ENCODE measurements around the gene PLCB4.

The PLCB4 gene

GRCh38 chr20:9218531-9218961 lies 149.7 kb downstream of the PLCB4 start:
- Histone ChIP-seq H3K27ac (replicated peaks) (no peak overlapping the region), H3K27me3 (ENCODE audit: insufficient read depth, poor library complexity, severe bottlenecking) (no peaks in the 10 kb centered on the region), H3K4me3 (replicated peaks; ENCODE audit: insufficient read depth, low read length) (no peak overlapping the region)
- TF ChIP-seq GABPA (IDR thresholded peaks at IDR 0.05; ENCODE audit: low read depth) = no peak
- TF ChIP-seq CTCF (IDR thresholded peaks at IDR 0.05; ENCODE audit: insufficient read depth, low read length) = no peak
- TF ChIP-seq POLR2AphosphoS5 (IDR thresholded peaks at IDR 0.05; ENCODE audit: low read depth) = no peak
- no peak for TF ChIP-seq REST (IDR thresholded peaks at IDR 0.05; ENCODE audit: insufficient replicate concordance, low read depth)
- TF ChIP-seq SPI1 (IDR thresholded peaks at IDR 0.05; ENCODE audit: borderline replicate concordance, low read depth) = no peak
- DNase-seq (ENCODE audit: low read depth in 1 of 2, low spot score in 1 of 2) = no peak

- DNase-seq (ENCODE audit: low read depth in 1 of 2, low spot score in 1 of 2) = no peak
- no peak overlapping the region for H3K27ac ChIP-seq (replicated peaks)
- H3K27me3 ChIP-seq (ENCODE audit: insufficient read depth, poor library complexity, severe bottlenecking) = no peaks in the 10 kb centered on the region
- no peak overlapping the region for H3K4me3 ChIP-seq (replicated peaks; ENCODE audit: insufficient read depth, low read length)
- TF ChIP-seq REST (IDR thresholded peaks at IDR 0.05; ENCODE audit: insufficient replicate concordance, low read depth) (no peak), SPI1 (IDR thresholded peaks at IDR 0.05; ENCODE audit: borderline replicate concordance, low read depth) (no peak), POLR2AphosphoS5 (IDR thresholded peaks at IDR 0.05; ENCODE audit: low read depth) (no peak), CTCF (IDR thresholded peaks at IDR 0.05; ENCODE audit: insufficient read depth, low read length) (no peak), GABPA (IDR thresholded peaks at IDR 0.05; ENCODE audit: low read depth) (no peak)
These were observed 152.1 kb downstream of the PLCB4 start for GRCh38 chr20:9220874-9221547.

- no peaks in the 10 kb centered on the region for H3K27me3 ChIP-seq (ENCODE audit: insufficient read depth, poor library complexity, severe bottlenecking)
- DNase-seq (ENCODE audit: low read depth in 1 of 2, low spot score in 1 of 2) = no peak
- no peak overlapping the region for H3K4me3 ChIP-seq (replicated peaks; ENCODE audit: insufficient read depth, low read length)
- H3K27ac ChIP-seq (replicated peaks) = no peak overlapping the region
- TF ChIP-seq REST (IDR thresholded peaks at IDR 0.05; ENCODE audit: insufficient replicate concordance, low read depth) = no peak
- TF ChIP-seq SPI1 (IDR thresholded peaks at IDR 0.05; ENCODE audit: borderline replicate concordance, low read depth) = no peak
- no peak for TF ChIP-seq CTCF (IDR thresholded peaks at IDR 0.05; ENCODE audit: insufficient read depth, low read length)
- TF ChIP-seq POLR2AphosphoS5 (IDR thresholded peaks at IDR 0.05; ENCODE audit: low read depth) = no peak
- no peak for TF ChIP-seq GABPA (IDR thresholded peaks at IDR 0.05; ENCODE audit: low read depth)
These were observed 154.4 kb downstream of the PLCB4 start for GRCh38 chr20:9223296-9223695.
